ENCODE data around the gene PKP1.

Gene PKP1

GRCh38 chr1:201310986-201311355 lies 27.7 kb downstream of the PKP1 start:
- DNase-seq: no peak

DNA sequence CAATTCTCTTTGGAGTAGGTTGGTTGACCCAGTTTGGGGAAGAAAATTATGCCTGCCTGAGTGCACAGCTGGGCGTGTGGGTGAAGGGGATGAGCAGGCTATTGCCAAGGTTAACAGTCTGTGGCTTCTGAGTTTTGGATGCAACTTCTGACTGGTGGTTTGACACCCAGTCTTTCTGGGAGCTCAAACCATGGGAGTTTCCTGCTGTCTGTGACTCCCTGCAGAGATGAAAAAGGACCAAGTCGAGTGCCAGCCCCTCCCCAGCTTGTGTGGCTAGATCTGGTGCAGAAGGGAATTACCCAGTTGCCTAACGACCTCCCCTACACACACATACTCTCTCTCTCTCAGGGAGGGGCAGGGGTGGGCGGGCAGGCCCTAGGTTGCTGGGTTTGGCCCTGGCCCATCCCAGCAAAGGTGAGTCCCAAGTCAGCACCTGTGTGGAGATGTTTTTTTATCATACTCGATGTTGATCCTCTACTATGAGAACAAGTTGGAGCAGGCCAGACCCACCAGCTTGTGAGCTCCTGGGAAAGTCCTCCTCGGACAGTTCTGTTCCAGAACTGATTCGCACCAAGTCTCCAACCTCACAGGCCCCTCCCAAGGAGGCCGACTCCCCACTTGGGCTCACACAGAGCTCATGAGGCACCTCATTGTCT lies 28.2 kb downstream of the PKP1 start:
- no peak for DNase-seq

DNA sequence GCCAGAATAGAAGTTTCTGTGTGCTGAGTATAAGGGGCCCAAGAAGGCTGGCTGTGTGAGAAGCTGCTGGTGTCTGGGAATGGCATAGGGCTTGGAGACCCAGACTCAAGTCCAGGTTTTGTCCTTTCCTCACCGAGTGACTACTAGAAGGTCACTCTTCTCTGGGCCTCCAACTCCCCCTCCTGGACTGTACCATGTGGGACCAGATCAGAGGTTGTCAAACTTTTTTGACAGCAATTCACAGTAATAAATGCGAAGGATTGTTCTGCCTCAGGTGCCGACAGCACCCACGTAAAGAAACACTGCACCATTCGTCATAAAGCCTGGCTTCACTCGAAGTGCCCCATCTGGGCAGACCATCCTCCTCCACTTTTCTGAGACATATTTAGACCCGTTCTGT lies 29.0 kb downstream of the PKP1 start:
- no peak for DNase-seq

DNA sequence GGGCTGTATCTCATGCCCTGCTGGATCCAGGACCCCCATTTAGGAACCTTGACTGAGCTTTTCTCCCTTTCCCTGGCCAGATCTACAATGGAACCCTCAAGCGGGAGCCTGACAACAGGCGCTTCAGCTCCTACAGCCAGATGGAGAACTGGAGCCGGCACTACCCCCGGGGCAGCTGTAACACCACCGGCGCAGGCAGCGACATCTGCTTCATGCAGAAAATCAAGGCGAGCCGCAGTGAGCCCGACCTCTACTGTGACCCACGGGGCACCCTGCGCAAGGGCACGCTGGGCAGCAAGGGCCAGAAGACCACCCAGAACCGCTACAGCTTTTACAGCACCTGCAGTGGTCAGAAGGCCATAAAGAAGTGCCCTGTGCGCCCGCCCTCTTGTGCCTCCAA lies 29.8 kb downstream of the PKP1 start:
- DNase-seq: no peak

- no peak for DNase-seq
Measured at GRCh38 chr1:201316556-201316955, 33.2 kb downstream of the PKP1 start.

DNA sequence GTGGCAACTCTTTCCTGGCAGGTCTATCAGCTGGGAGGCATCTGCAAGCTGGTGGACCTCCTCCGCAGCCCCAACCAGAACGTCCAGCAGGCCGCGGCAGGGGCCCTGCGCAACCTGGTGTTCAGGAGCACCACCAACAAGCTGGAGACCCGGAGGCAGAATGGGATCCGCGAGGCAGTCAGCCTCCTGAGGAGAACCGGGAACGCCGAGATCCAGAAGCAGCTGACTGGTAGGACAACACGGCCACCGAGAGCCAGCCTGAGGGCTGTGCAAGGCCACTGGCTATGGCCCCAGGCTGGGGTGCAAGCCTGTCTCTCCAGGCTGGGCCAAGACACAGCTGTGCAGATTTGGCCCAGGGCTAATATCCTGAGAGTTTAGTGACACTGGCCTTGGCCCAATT lies 34.2 kb downstream of the PKP1 start:
- DNase-seq: no peak

- DNase-seq: no peak
Measured at GRCh38 chr1:201318504-201319340, 35.4 kb downstream of the PKP1 start.

DNA sequence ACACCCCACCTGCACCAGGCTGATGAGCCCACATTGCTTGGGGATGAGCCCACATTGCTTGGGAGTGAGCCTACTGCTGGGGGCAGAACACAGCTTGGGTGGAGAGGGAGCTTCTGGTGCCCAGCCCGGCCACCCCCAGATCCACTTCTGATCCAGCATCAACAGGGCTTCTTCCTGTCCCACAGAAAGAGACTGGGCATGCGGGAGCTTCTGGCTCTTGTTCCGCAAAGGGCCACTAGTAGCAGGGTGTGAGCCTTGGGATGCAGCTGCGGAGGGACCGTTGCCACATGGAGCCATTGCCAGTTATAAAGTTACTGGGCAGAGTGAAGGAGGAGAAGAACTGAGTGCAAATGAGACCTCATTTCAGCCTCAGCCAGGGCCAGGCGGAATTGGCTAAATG lies 36.3 kb downstream of the PKP1 start:
- no peak for DNase-seq

GRCh38 chr1:201320168-201320788 lies 37.0 kb downstream of the PKP1 start:
- no peak for DNase-seq

DNA sequence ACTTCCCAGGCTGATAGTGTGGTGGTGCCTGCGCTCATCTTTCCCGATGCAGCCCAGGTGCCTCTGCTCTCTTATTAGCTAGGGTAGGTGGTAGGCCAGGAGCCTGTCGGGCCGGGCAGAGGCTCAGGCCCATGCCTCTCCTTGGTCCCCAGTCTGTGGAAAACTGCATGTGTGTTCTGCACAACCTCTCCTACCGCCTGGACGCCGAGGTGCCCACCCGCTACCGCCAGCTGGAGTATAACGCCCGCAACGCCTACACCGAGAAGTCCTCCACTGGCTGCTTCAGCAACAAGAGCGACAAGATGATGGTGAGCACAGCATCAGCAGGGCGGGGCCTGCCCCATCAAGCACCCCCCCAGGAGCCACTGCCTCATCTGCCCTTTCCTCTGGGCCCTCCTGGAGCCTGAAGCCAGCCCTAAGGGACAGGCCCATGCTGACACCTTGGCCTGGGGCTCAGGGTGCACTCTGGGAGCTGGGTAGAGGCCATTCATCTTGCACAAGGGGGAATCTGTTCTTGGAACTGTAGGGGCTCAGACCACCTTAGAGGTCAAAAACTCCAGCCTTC lies 38.6 kb downstream of the PKP1 start:
- no peak for DNase-seq

- no peak for DNase-seq
Measured at GRCh38 chr1:201322653-201323510, 39.6 kb downstream of the PKP1 start.

- DNase-seq: no peak
Measured at GRCh38 chr1:201324306-201324705, 41.0 kb downstream of the PKP1 start.

DNA sequence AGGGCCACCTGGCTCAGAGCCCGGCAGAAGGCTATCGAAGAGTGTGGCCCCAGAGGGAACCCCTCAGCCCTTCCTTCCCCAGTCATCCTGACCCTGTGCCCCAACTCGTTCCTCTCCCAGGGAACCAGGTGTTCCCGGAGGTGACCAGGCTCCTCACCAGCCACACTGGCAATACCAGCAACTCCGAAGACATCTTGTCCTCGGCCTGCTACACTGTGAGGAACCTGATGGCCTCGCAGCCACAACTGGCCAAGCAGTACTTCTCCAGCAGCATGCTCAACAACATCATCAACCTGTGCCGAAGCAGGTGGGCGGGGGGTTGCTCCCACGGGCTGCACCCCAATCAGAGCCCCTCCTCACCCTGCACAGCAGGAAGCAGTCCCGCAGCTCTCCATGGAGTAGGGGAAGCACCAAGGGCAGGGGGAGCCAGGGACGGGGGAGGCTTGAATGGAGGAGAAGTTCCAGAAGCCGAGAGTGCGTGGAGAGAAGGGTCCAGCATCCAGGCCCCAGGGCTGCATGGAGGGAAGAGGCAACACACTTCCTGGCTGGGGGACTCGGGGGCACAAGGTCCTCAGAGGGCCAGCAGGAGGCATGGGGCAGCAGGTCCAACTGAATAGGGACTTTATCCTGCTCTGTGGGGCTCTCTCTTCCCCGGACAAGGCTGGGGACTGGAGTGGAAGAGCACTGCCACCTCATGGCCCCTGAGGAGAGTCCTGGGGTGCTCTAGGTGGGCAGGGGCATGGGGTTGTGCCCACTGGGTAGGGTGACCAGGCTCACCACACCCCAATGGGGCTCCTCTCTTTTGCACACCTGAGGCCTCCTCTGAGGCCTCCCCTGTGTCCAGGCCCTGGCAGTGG lies 41.7 kb downstream of the PKP1 start:
- no peak for DNase-seq

GRCh38 chr1:201325678-201326060 lies 42.4 kb downstream of the PKP1 start:
- DNase-seq: no peak

- DNase-seq: no peak
Measured at GRCh38 chr1:201326710-201327109, 43.4 kb downstream of the PKP1 start.

DNA sequence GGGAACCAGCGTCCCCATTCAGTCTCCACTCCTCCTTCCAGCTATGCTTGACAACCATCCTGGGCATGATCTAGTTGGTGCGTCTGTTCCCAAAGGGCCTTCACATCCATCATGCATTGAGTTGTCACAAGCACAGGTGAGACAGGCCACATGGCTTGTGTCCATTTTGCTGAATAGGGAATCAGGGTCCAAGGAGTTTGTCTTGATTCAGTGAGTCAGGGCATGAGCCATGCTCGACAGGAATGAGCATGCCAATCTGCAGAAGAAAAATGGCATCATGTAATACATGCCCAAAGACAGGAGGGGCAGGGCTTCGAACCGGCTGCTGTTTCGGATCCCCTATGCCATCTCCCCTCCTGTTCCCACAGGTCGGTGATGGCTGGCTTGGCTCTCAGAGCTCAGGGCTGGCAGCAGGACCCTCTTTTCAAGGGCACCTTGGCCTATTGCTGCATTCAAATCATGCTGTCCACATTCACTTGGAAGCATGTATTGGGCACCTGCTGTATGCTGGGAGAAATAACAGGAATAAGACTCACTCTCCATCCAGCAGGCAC lies 44.5 kb downstream of the PKP1 start:
- DNase-seq: no peak

DNA sequence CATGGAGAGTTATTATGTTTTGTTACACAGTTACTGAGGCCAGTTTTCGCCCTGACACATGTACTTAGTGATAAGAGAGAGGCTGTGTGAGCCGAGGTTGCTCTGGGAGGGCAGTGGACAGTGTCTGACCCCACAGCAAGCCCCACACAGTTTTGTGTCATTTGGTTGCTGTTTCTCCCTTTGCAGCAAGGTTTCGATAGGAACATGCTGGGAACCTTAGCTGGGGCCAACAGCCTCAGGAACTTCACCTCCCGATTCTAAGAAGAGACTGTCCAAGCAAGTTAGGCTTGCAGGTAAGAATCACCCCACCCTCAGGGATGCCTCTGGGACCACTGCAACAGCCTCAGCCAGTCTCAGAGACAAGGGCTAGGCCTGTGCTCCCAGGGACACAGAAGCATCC lies 45.3 kb downstream of the PKP1 start:
- DNase-seq: no peak

GRCh38 chr1:201329286-201329685 lies 46.0 kb downstream of the PKP1 start:
- no peak for DNase-seq

DNA sequence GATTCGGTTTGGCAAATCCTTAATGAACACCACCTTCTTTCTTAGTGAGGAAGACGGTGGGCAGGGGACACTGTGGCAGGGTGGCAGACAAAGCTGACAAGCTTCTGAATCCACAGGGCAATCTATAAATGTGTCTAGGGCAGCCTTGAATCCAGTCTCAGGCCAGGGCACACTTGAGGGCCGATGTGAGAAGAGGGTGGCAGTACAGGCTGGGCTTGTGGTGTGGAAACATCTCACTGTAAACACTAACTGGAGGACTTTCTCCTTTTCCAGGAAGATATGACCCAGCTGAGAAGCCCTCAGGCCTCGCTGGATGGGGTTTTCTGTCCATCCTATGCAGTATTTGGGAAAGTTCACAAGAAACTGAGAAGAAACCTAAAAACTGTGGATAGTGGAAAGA lies 46.5 kb downstream of the PKP1 start:
- DNase-seq: no peak

DNA sequence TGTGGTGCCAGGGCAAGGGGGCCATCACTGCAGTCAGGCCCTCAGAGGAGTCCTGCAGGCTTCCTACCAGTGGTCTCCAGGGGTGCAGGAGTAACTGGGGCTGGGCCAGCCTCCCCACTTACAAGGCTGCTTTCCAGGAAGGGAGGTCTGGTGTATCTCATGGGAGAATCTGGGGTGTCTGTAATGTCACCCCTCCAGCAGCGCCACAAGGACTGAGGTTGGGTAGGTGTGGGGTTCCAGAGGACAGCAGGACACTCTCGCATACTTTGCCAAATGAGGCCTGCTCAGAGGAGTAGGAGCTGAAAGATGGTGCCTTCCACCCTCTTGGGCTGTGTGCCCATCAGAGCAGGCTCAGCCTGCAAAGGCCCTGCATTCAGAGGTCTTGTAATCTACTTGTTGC lies 47.2 kb downstream of the PKP1 start:
- no peak for DNase-seq

DNA sequence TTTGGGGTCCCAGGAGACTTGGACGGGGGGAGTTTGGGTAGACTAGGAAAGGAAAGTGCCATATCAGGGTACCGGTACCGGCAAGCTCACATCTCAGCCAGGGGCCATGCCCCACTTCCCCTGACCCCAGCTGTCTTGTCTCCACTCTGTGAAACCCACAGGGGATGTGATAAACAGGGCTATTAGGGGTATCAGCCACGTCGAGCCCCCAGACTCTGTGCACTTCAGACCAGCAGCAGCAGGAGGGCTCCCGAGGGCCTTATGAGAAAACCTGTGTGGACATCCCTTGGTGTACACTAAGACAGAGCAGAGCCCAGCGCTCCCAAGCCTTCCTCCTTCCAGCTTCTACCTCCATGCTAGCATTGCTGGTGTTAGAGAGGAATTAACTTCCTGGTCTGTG lies 47.9 kb downstream of the PKP1 start:
- no peak for DNase-seq

- no peak for DNase-seq
Measured at GRCh38 chr1:201332021-201332420, 48.7 kb downstream of the PKP1 start.
